Naive B cell (primary cell): Measurements from ENCODE around the gene RBM48. TPM values are rescaled to one million over a fixed set of nuclear protein-coding genes. Genes with fewer than 3 reads are reported as not detected.
"Not testable (repeated sequence)": the region's sequence is repeated elsewhere in the genome, so short reads cannot be mapped to it uniquely, and the experiment has no call there.

Experiments used
- ATAC-seq, 2 donors: fragments of 150-1000 bp; cut with Tn5 transposase; 2 replicates each; pipeline ENCODE4 v1.10.0; 2021; ENCODE audit warnings: low read depth in 2 of 2, mild to moderate bottlenecking in 2 of 2, moderate library complexity in 2 of 2
- DNase-seq: peaks from one replicate; pipeline ENCODE4 v3.0.0; 2022
- H3K27ac Mint-ChIP-seq, 6 donors: one replicate each; pipeline ENCODE4 v1.8.0; 2020 to 2022; ENCODE audit warnings: mild to moderate bottlenecking in 6 of 6, mixed read lengths in 6 of 6, moderate library complexity in 5 of 6, inconsistent platforms in 2 of 6
- H3K27me3 Mint-ChIP-seq, 3 donors: one replicate each; pipeline ENCODE4 v1.8.0; 2021 to 2022; ENCODE audit warnings: mixed read lengths in 3 of 3, mild to moderate bottlenecking in 1 of 3
- H3K36me3 Mint-ChIP-seq, 2 donors: one replicate each; pipeline ENCODE4 v1.8.0; 2020 to 2022; ENCODE audit warnings: mixed read lengths in 2 of 2, inconsistent platforms in 1 of 2, mild to moderate bottlenecking in 1 of 2
- H3K4me1 Mint-ChIP-seq, 3 donors: one replicate each; pipeline ENCODE4 v1.8.0; 2020 to 2022; ENCODE audit warnings: mixed read lengths in 3 of 3, inconsistent platforms in 1 of 3, mild to moderate bottlenecking in 1 of 3, moderate library complexity in 1 of 3
- H3K4me3 Mint-ChIP-seq, 8 donors: one replicate each; pipeline ENCODE4 v1.8.0; 2020 to 2022; ENCODE audit warnings: mild to moderate bottlenecking in 8 of 8, mixed read lengths in 8 of 8, moderate library complexity in 8 of 8, inconsistent platforms in 2 of 8
- H3K9me3 Mint-ChIP-seq, 7 donors: one replicate each; pipeline ENCODE4 v1.8.0; 2020 to 2022; ENCODE audit warnings: mixed read lengths in 7 of 7, mild to moderate bottlenecking in 5 of 7, inconsistent platforms in 2 of 7, moderate library complexity in 1 of 7
- polyA plus RNA-seq, 6 donors: library from polyadenylated mRNA; unstranded; fragments of 300-500 nt; fragmentation: Illumina TruSeq; gene quantifications; one replicate each; pipeline ENCODE4 v1.2.3, GENCODE V29; 2021; ENCODE audit warnings: low read depth in 6 of 6

The RBM48 gene
- polyA plus RNA-seq = 10 to 100 TPM; 27.2 to 45.1 (median 34.5) TPM

DNA sequence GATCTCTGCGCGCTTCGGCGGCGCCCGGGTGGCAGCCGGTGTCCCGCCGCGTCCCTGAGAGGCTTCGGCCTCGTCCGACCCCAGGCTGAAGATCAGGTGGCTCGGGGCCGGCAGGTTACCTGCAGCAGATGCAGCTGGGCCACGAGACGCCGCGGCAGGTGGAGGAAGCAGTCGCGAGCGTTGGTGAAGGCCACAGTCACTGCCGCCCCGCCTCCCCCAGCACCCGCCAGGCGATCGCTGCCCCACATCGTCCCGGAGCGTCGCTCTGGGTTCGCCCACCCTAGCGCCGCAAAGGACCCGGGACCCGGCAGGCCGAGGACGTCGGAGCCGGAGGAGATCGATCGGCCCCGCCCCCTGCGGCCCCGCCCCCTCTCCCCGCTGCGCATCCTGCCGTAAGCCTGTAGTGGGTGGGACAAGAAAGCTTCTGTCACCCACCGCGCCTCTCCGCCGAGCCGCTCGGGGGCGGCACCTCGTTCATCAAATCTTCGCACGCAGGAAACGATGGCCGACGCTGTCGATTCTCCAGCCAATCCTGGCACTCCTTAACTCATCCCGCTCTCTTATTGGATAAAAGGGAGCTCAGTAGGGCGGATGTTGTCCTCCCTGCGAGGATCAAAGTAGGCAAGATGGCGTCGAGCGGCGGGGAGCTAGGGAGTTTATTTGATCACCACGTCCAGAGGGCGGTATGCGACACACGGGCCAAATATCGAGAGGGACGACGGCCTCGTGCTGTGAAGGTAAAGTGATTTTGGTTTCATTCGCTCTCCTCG, at the start of gene RBM48, which contains the start of gene PEX1:
RBM48 (plus strand) TSS at position 608 of the 770 bp plus-strand sequence; CDS start at position 627, 19 bp downstream.
PEX1 (minus strand) TSS at position 333 of the 770 bp plus-strand sequence; CDS start at position 248, 85 bp downstream.
- Mint-ChIP-seq H3K9me3 (peaks cover 0 to 2% (median 0%) of the 10 kb centered on the region in 7 donors), H3K4me1 (peaks cover 19 to 37% (median 30%) of the 10 kb centered on the region in 3 donors), H3K27me3 (no peaks in the 10 kb centered on the region), H3K27ac (peak within 1 kb of the TSS; percentile 92 to 99 (median 97)), H3K4me3 (peak within 1 kb of the TSS; percentile 80 to 99 (median 92)), H3K36me3 (peaks cover 15 to 20% of the 10 kb centered on the region in 2 donors)
- DNase-seq (peak; percentile 95), ATAC-seq (peak; percentile 84 to 85)

DNA sequence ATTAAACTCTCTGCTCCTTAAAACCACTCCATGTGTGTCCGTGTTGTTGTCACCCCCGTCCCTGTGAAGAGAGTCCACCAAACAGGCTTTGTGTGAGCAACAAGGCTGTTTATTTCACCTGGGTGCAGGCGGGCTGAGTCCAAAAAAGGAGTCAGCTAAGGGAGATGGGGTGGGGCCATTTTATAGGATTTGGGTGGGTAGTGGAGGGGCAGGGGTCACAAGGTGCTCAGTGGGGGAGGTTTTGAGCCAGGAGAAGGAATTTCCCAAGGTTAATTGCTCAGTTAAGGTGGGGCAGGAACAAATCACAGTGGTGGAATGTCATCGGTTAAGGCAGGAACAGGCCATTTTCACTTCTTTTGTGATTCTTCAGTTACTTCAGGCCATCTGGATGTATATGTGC, 49.4 kb upstream of the RBM48 start:
- H3K36me3 Mint-ChIP-seq, H3K27ac Mint-ChIP-seq, H3K27me3 Mint-ChIP-seq, H3K4me1 Mint-ChIP-seq, ATAC-seq, H3K4me3 Mint-ChIP-seq, DNase-seq, H3K9me3 Mint-ChIP-seq: not testable (repeated sequence)

DNA sequence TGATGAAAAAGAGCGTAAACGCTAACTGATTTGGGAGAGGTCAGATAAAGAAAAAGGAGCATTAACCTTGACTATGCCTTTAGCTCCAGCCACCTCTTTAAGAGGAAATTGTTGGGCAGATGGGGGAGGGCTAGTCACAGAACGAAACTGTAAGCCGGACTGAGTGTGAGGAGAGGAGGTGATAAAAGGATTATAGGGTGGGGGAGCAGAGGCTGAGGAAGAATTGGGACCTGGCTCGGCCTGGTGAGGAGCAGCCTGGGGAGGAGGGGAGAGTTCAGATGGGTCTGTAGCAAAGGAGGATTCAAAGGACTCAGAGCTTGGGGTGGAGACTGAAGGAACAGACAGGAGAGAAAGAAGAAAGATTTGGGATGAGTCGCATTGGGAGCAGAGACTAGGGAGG, 45.0 kb upstream of the RBM48 start:
- not testable (repeated sequence) for H3K4me1 Mint-ChIP-seq, H3K27ac Mint-ChIP-seq, ATAC-seq, H3K27me3 Mint-ChIP-seq, DNase-seq, H3K36me3 Mint-ChIP-seq, H3K9me3 Mint-ChIP-seq, H3K4me3 Mint-ChIP-seq

DNA sequence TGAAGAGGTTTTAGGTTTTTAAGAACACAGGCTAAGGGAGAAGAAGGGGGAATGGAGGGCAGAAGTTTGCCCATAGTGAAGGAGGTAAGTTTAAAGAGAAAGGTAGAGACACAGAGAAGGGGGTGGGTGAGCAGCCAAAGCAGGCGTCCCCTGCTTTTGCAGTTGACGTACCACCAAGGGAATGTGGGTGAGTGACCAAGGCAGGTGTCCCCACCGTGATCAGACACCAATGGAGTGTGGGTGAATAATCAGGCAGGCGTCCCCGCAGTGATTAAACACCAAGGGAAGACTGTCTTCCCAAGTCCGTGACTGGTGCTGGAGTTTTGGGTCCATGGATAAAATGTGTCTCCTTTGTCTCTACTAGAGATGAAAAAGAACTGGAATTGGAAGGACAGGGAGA, 44.4 kb upstream of the RBM48 start:
- not testable (repeated sequence) for ATAC-seq, H3K27me3 Mint-ChIP-seq, DNase-seq, H3K4me3 Mint-ChIP-seq, H3K4me1 Mint-ChIP-seq, H3K9me3 Mint-ChIP-seq, H3K27ac Mint-ChIP-seq
- peaks cover 9 to 12% of the 10 kb centered on the region in 2 donors for H3K36me3 Mint-ChIP-seq

DNA sequence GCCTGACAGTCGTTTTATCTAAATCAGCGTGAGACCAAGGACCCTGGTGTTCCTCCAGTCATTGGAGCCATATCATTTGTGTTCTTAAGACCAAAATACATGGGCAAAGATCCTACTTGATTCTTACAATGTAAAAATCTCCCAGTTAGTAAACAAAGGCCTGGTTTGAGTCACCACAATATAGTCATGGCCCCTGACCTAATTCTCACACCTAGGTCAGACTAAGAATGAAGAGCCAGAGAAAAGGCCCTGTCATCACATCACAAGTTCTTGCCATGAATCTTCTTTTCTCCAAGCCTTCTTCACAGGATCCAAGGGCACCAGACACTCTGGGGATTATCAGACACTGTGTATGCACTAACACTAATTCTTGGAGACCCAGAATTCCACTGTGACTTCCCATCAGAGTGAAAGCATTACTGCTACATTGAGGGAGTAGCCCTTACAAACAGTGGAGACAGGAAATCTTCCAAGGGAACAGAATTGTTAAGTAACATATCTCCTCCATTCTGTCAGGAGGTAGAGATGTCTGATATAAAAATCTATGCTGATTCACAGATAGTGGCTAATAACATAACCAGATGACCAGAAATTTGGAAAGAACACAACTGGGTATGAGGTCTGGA, 43.2 kb upstream of the RBM48 start:
- Mint-ChIP-seq H3K27me3 (no peaks in the 10 kb centered on the region), H3K27ac (no peak overlapping the region), H3K9me3 (no peaks in the 10 kb centered on the region), H3K36me3 (peaks cover 9 to 19% of the 10 kb centered on the region in 2 donors), H3K4me3 (no peak overlapping the region), H3K4me1 (no peaks in the 10 kb centered on the region)
- DNase-seq (no peak), ATAC-seq (no peak)

DNA sequence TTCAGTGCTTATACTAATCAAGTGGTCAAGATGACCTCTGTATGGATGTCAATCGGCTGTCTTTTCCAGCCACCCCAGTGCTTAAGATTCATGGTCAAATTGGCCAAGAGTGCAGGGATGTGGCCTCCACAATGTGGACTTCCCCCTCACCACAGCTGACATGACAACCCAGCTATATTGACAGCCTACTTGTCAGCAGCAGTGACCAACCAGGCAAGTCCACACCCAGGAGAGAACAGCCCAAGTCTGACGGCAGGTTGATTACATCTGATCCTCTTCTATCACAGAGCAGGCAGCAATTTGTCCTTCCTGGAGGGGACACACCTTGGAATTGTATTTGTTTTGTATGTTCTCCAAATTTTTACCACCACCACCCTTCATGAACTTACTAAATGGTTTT, 42.6 kb upstream of the RBM48 start:
- Mint-ChIP-seq H3K4me3 (no peak overlapping the region), H3K9me3 (no peaks in the 10 kb centered on the region), H3K27me3 (no peaks in the 10 kb centered on the region), H3K27ac (peak overlapping the region in 1 of 6 donors; percentile 23), H3K36me3 (peaks cover 9 to 19% of the 10 kb centered on the region in 2 donors), H3K4me1 (no peaks in the 10 kb centered on the region)
- no peak for DNase-seq
- ATAC-seq = no peak

DNA sequence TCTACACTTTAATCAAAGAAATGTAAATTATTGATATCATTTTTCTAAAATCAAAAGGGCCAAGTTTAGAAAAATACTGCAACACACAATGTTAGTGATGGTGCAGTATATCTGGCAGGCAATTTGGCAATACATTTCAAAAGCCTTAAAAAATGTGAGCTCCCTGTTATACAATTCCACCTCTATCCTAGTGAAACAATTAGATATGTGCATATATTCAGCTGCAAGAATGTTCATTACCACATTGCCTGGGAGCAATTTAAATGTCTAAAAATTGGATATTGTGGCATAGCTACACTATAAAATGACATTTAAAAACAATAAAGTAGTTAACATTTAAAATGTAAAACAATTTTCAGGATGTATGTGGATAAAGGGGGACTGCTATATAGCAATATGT, 40.8 kb upstream of the RBM48 start:
- no peaks in the 10 kb centered on the region for H3K4me1 Mint-ChIP-seq
- ATAC-seq (no peak), DNase-seq (no peak)
- H3K27ac Mint-ChIP-seq = no peak overlapping the region
- no peak overlapping the region for H3K4me3 Mint-ChIP-seq
- no peaks in the 10 kb centered on the region for H3K27me3 Mint-ChIP-seq
- H3K36me3 Mint-ChIP-seq = peaks cover 9 to 19% of the 10 kb centered on the region in 2 donors
- no peaks in the 10 kb centered on the region for H3K9me3 Mint-ChIP-seq

DNA sequence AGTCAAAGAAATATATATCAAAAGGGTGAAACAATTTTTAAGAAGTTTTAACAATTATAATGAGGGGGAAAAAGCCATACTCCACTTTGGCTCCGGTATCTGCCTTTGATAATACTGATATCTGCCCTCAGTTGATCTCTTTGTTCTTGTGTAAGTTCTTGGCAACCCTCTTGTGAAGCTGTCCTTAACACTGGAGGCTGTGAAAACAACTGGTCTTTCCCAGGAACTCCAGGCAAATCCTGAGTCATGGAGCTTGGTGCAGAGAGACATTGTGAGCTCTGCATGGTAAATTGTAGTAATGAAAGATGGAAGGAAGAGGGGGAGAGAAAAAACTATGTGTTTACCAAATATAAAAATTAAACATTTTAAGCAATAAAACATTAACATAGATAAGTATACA, 39.0 kb upstream of the RBM48 start:
- Mint-ChIP-seq H3K4me3 (no peak overlapping the region), H3K36me3 (peaks cover 9 to 19% of the 10 kb centered on the region in 2 donors), H3K27ac (no peak overlapping the region), H3K9me3 (no peaks in the 10 kb centered on the region), H3K4me1 (no peaks in the 10 kb centered on the region), H3K27me3 (no peaks in the 10 kb centered on the region)
- DNase-seq = no peak
- no peak for ATAC-seq

DNA sequence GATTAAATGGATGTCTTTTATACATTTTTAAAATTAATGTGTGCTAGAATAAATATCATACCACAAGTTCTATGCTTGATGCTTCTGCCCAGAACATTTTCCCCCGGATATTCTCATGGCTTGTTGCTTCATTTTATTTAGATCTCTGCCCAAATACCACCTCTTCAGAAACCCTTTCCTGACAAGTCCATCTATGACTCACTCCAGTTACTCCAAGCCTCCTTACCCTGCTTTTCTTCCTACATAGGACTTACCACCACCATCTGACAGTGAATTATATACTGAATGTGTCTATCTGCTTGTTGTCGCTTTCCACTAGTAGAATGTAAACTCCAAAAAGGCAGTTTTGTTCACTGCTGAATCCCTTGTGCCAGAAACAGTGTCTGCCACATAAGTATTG, 31.7 kb upstream of the RBM48 start:
- peaks cover 25 to 30% of the 10 kb centered on the region in 2 donors for H3K36me3 Mint-ChIP-seq
- no peaks in the 10 kb centered on the region for H3K27me3 Mint-ChIP-seq
- DNase-seq (no peak), ATAC-seq (no peak)
- no peaks in the 10 kb centered on the region for H3K9me3 Mint-ChIP-seq
- H3K4me1 Mint-ChIP-seq = no peaks in the 10 kb centered on the region
- H3K27ac Mint-ChIP-seq = no peak overlapping the region
- no peak overlapping the region for H3K4me3 Mint-ChIP-seq

DNA sequence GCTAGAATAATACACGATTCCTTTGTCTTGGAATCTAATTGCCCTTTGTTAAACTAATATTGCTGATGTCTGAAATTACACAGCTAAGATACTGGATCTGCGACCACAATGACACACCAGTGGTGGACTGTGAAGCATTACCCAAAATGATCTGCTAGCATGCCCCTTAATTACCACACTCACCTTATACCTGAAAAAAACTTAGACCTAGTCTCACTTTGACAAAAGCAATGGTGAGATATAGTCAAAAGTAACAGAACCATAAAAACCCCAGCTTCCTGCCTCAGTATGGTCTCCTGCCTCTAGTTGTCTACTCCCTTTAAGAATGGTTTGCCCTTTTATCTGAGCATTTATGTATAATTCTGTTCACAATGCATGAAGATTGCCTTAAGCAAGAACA, 30.0 kb upstream of the RBM48 start:
- peaks cover 28 to 32% of the 10 kb centered on the region in 2 donors for H3K36me3 Mint-ChIP-seq
- DNase-seq = no peak
- ATAC-seq = no peak
- no peaks in the 10 kb centered on the region for H3K9me3 Mint-ChIP-seq
- no peaks in the 10 kb centered on the region for H3K4me1 Mint-ChIP-seq
- no peak overlapping the region for H3K27ac Mint-ChIP-seq
- H3K4me3 Mint-ChIP-seq = no peak overlapping the region
- H3K27me3 Mint-ChIP-seq = no peaks in the 10 kb centered on the region

DNA sequence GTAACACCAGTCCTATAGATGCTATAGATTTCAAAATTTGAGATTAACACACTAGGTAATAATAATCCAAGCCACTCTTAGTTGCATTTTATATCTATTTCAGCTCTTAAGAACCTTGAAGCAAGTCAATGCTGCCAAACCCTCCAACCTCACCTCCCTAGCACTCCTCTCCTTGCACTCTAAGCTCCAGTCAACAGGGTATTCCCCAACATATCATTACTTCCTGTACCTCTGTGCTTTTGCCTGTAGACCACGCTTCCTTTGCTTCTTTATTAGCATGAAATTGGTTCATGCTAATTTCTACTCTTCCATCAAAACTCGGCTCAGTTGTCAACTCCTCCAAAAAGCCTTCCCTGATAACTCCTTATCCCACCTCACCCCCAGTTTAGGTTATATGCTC, 24.8 kb upstream of the RBM48 start:
- DNase-seq (no peak), ATAC-seq (no peak)
- no peaks in the 10 kb centered on the region for H3K9me3 Mint-ChIP-seq
- H3K4me3 Mint-ChIP-seq = no peak overlapping the region
- H3K4me1 Mint-ChIP-seq = peaks cover 3 to 6% (median 6%) of the 10 kb centered on the region in 3 donors
- no peaks in the 10 kb centered on the region for H3K27me3 Mint-ChIP-seq
- H3K27ac Mint-ChIP-seq = no peak overlapping the region
- peaks cover 25 to 29% of the 10 kb centered on the region in 2 donors for H3K36me3 Mint-ChIP-seq

DNA sequence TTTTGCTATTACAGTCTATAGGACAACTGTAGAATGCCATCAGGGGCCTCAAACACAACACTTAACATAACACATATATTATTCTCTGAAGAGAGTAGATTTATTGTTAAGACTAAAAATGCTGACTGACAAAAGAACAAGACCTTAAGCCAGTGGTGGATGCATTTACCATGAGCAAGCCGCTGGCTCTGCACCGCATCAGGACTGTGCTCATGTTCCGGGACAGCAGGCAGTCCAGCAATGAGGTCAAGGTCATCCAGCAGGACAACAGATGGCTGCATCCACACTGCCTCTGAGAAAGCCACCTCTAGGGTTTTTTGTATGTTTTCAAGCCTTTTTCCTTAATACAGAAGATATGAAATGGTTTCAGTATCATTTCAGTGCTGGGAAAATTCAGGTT, 24.0 kb upstream of the RBM48 start:
- no peak overlapping the region for H3K4me3 Mint-ChIP-seq
- H3K27ac Mint-ChIP-seq = no peak overlapping the region
- no peaks in the 10 kb centered on the region for H3K27me3 Mint-ChIP-seq
- DNase-seq (no peak), ATAC-seq (no peak)
- peaks cover 19 to 21% of the 10 kb centered on the region in 2 donors for H3K36me3 Mint-ChIP-seq
- no peaks in the 10 kb centered on the region for H3K9me3 Mint-ChIP-seq
- peaks cover 3 to 6% (median 6%) of the 10 kb centered on the region in 3 donors for H3K4me1 Mint-ChIP-seq

DNA sequence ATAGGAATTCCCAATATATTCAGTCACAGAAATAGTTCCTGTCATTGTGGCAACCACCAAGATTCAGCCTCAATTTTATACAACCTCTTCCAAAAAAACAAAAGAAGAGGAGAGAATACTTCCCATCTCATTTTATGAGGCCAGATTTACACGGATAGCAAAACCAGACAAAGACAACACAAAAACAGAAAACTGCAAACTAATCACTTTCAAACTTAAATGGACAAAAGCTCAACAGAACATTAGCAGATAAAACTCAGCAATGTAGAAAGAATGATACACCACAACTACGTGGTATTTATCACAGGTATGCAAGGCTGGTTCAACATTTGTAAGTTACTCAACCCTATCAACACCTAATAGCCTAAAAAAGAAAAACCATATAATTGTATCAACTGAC, 22.2 kb upstream of the RBM48 start:
- Mint-ChIP-seq H3K27me3 (no peaks in the 10 kb centered on the region), H3K27ac (no peak overlapping the region), H3K4me3 (no peak overlapping the region), H3K9me3 (no peaks in the 10 kb centered on the region), H3K36me3 (peaks cover 8 to 10% of the 10 kb centered on the region in 2 donors), H3K4me1 (peaks cover 3 to 6% (median 6%) of the 10 kb centered on the region in 3 donors)
- no peak for ATAC-seq
- DNase-seq = no peak

DNA sequence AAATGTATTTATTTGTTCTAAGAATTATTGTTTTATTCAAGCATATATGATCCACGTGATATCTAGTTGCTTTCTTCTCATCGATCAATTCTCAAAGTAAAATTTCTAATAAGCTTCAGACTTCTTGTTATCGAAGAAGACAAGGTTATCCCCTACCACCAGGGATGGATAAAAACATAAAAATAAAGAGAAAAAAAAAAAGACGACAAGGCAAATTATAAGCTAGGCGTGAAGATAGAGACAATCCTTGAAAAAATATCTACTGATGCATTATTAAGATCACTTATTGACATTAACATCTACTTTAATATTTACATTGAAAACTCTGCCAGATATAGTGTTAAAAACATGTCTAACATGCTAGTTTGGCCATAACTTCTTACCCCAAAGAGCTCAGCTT, 19.6 kb upstream of the RBM48 start:
- Mint-ChIP-seq H3K27me3 (no peaks in the 10 kb centered on the region), H3K4me1 (peaks cover 1 to 3% (median 2%) of the 10 kb centered on the region in 3 donors), H3K27ac (no peak overlapping the region), H3K4me3 (no peak overlapping the region), H3K9me3 (no peaks in the 10 kb centered on the region), H3K36me3 (peaks cover 0 to 4% of the 10 kb centered on the region in 2 donors)
- DNase-seq (no peak), ATAC-seq (no peak)
